RKO (cell line): ENCODE results near the gene MYBPC1.
"Not testable (repeated sequence)": the region's sequence is repeated elsewhere in the genome, so short reads cannot be mapped to it uniquely, and the experiment has no call there.

Experiments used
- DNase-seq: peaks from one replicate; pipeline ENCODE4 v3.0.0-alpha.2; 2016; ENCODE audit warnings: low spot score

MYBPC1 gene, protein sequence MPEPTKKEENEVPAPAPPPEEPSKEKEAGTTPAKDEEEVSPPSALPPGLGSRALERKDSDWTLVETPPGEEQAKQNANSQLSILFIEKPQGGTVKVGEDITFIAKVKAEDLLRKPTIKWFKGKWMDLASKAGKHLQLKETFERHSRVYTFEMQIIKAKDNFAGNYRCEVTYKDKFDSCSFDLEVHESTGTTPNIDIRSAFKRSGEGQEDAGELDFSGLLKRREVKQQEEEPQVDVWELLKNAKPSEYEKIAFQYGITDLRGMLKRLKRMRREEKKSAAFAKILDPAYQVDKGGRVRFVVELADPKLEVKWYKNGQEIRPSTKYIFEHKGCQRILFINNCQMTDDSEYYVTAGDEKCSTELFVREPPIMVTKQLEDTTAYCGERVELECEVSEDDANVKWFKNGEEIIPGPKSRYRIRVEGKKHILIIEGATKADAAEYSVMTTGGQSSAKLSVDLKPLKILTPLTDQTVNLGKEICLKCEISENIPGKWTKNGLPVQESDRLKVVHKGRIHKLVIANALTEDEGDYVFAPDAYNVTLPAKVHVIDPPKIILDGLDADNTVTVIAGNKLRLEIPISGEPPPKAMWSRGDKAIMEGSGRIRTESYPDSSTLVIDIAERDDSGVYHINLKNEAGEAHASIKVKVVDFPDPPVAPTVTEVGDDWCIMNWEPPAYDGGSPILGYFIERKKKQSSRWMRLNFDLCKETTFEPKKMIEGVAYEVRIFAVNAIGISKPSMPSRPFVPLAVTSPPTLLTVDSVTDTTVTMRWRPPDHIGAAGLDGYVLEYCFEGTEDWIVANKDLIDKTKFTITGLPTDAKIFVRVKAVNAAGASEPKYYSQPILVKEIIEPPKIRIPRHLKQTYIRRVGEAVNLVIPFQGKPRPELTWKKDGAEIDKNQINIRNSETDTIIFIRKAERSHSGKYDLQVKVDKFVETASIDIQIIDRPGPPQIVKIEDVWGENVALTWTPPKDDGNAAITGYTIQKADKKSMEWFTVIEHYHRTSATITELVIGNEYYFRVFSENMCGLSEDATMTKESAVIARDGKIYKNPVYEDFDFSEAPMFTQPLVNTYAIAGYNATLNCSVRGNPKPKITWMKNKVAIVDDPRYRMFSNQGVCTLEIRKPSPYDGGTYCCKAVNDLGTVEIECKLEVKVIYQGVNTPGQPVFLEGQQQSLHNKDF

DNA sequence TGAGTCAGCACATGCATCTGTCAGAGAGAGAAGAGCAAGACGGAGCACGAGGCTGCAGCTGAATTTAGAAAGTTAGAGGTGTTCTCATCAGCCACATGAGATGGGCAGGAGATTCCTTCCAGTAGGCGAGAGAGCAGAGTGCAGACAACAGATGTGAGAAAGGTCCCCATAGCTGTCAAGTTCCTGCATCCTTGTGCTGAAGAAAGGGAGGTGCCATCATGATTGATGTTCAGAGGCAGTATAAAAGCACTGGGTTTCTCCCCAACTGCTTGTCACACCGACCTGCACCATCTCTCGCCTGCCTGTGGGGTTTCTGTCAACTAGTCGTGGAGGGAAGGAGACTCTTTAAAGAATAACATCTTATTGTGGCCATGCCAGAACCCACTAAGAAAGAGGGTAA, at the start of gene MYBPC1:
Gene MYBPC1, plus strand, starts transcription at position 272 of the 400 bp plus-strand sequence. Its CDS starts 100 bp downstream, at position 372.
- DNase-seq = no peak

- no peak for DNase-seq
Measured at GRCh38 chr12:101551362-101552114, 43.2 kb upstream of the MYBPC1 start.

DNA sequence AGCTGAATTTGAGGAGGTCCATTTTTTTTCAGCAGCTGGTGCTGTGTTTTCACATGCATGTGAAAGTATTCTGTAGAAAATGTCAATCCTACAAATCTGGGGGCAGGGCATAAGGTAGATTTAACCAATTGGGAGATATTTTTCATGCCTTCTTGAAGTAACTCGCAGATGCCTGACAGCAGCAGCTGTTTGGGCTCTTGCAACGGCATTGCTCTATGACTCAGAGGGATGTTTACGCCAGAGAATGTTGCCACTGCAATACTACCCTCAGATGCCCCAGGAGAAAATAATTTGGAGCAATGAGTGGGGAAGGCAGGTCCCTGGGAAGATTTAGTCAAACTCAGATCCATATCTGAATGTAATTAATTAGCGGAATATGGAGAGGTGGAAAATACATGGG, 42.5 kb upstream of the MYBPC1 start:
- DNase-seq = peak; percentile 16

GRCh38 chr12:101557094-101557493, 37.7 kb upstream of the MYBPC1 start:
- no peak for DNase-seq

GRCh38 chr12:101558726-101559125, 36.0 kb upstream of the MYBPC1 start:
- not testable (repeated sequence) for DNase-seq

GRCh38 chr12:101563212-101563611, 31.6 kb upstream of the MYBPC1 start:
- DNase-seq = peak; percentile 39

GRCh38 chr12:101564912-101565311, 29.9 kb upstream of the MYBPC1 start:
- no peak for DNase-seq

DNA sequence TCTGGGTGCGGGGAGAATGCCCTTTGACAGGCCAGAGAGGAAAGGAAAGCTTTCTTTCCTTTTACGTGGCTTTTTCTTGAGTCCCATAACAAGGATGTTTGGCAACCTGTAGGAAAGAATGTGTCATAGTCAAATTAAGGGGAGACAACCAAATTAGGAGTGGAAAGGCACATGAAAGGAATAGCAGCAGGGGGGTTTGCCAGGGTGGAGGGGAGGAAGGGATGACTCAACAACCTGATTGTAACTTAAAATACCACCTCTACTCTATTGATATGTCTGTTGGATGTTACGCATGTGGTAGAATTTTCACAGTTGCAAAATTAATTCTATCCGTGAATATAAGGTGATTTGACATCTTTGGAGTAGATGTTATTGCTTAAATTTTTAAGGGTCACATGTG, 28.5 kb upstream of the MYBPC1 start:
- DNase-seq = peak; percentile 7

- DNase-seq = no peak
Measured at GRCh38 chr12:101567918-101568317, 26.9 kb upstream of the MYBPC1 start.

- DNase-seq = peak; percentile 61
Measured at GRCh38 chr12:101570047-101570446, 24.7 kb upstream of the MYBPC1 start.

- no peak for DNase-seq
Measured at GRCh38 chr12:101571105-101571504, 23.7 kb upstream of the MYBPC1 start.

- no peak for DNase-seq
Measured at GRCh38 chr12:101573743-101574142, 21.0 kb upstream of the MYBPC1 start.

GRCh38 chr12:101578417-101578816, 16.4 kb upstream of the MYBPC1 start:
- no peak for DNase-seq

GRCh38 chr12:101581190-101581589, 13.6 kb upstream of the MYBPC1 start:
- DNase-seq = no peak

- DNase-seq = no peak
Measured at GRCh38 chr12:101582937-101583336, 11.8 kb upstream of the MYBPC1 start.

DNA sequence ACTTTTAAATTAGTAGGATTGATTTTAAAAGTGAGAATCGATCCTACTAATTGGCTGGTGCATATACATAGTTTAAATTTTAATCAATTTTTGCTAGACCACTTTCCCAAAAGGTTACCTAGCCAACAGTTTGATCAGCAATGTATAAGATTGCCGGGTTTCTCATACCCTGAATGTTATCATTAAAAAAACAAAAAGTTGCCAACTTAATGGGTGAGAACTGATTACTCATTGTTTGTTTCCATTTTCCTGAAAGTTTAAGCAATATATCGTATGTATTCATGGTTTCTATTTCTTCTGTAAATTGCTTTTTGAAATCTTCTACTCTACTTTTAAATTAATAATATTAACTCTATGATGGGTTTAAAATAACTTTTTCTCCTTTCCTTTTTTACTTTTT, 4.4 kb upstream of the MYBPC1 start:
- DNase-seq = no peak

DNA sequence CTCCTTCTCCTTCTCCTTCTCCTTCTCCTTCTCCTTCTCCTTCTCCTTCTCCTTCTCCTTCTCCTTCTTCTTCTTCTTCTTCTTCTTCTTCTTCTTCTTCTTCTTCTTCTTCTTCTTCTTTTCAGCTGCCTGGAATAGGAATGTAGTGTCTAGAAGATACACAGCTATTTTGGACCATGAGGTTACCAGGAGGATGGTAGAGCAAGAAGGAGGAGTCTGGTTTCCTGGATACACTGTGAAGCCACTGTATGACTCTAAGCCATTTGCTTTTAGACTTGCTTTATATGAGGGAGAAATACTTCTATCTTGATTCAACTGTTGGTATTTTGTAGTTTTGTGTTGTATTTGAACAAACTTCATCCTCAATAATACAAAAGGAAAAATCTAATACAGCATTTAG, 3.0 kb upstream of the MYBPC1 start:
- no peak for DNase-seq

DNA sequence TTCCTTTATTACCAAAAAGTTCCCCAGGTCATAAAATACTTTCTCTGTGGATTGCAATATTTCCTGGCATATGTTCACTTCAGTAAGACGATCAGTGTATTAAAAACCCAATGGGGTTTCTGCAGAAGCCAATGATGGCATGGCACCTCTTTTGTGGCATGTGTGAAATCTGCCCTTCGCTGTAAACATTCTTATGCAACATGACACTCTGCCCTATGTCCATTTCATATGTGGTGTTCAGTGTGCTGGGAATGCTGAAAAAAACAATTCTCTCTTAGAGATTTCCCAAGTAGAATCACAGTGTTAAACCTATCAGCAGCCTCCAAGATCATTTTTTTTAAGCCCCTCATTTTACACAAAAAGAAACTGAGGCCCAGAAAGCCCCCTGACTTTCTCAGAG, 2.3 kb upstream of the MYBPC1 start:
- no peak for DNase-seq

DNA sequence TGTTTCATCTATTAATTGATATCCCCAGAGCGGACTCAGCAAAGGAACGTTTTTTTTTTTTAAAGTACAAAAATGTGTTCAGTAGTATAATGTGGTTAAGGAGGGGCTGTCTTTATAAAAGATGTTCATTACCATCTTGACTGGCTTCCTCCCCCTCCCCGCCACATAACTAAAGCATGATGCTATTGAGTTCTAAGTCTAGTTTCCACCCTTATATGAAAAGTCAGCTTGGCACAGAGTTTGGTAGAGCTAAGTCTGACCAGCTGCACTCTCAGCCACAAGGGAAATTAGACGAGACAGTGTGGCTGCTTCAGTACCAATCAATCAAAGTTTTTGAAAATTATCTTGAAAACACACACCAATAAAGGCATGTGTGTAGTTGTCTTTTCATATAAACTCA, 1.9 kb upstream of the MYBPC1 start:
- DNase-seq = no peak

DNA sequence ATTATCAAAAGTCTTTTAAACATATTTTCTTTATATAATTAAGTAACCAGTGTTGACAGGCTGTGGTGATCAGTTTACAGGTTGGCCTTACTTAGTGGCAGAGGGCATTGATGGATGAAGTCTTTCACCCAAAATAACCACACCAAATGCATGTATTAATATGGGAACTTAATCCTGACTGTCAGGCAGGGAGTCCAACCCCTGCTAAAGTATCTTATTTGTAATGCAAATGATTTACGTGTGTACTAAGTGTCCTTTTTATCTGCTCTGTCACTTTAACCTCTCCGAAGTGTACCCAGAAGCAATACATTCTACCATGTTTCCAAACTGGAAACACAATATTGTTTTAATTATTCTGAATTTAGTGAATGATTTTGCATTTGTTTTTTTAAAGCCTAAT, 1.4 kb downstream of the MYBPC1 start:
- no peak for DNase-seq

GRCh38 chr12:101597164-101597563, 2.4 kb downstream of the MYBPC1 start:
- no peak for DNase-seq

GRCh38 chr12:101598483-101598882, 3.7 kb downstream of the MYBPC1 start:
- no peak for DNase-seq
